ENCODE data around the gene IGSF21.

- no peak for TF ChIP-seq CTCF (IDR thresholded peaks at IDR 0.05)
- no peak for TF ChIP-seq POLR2A (IDR thresholded peaks at IDR 0.05)
These were observed 14.0 kb upstream of the IGSF21 start for GRCh38 chr1:18093646-18094045.

Data from thyroid gland (tissue), 4 donors.